Smooth muscle cell (in vitro differentiated cells): ENCODE data around the gene RPE. TPM values are rescaled to one million over a fixed set of nuclear protein-coding genes. Genes with fewer than 3 reads are reported as not detected.

ENCODE experiments used
- DNase-seq: peaks from one replicate; lab custom pipeline; 2025; ENCODE audit not compliant: unreplicated experiment; lab: John Stamatoyannopoulos, UW
- H2AFZ ChIP-seq: fragments of 200-600 bp; sonication (generic); 2 replicates; pipeline ENCODE4 v1.6.0; 2016; ENCODE audit warnings: antibody characterized with exemption, low read depth, mild to moderate bottlenecking
- H3F3A ChIP-seq: fragments of 200-600 bp; sonication (generic); 2 replicates; pipeline ENCODE4 v1.6.0; 2017; ENCODE audit warnings: antibody characterized with exemption, low read depth
- H3K27ac ChIP-seq: fragments of 200-600 bp; sonication (generic); 2 replicates; pipeline ENCODE4 v1.5.1; 2016; ENCODE audit warnings: low read depth, mild to moderate bottlenecking
- H3K27me3 ChIP-seq: fragments of 200-600 bp; sonication (generic); 2 replicates; pipeline ENCODE4 v1.6.1; 2016; ENCODE audit warnings: low read depth, mild to moderate bottlenecking
- H3K36me3 ChIP-seq: fragments of 200-600 bp; sonication (generic); 2 replicates; pipeline ENCODE4 v1.5.1; 2016; ENCODE audit warnings: low read depth
- H3K4me1 ChIP-seq: fragments of 200-600 bp; sonication (generic); 2 replicates; pipeline ENCODE4 v1.5.1; 2016; ENCODE audit warnings: low read depth
- H3K4me2 ChIP-seq: fragments of 200-600 bp; sonication (generic); 2 replicates; pipeline ENCODE4 v1.6.0; 2016; ENCODE audit warnings: mild to moderate bottlenecking
- H3K4me3 ChIP-seq: fragments of 200-600 bp; sonication (generic); 2 replicates; pipeline ENCODE4 v1.5.1; 2016; ENCODE audit warnings: mild to moderate bottlenecking
- H3K79me2 ChIP-seq: fragments of 200-600 bp; sonication (generic); 2 replicates; pipeline ENCODE4 v1.6.0; 2016; ENCODE audit warnings: low read depth, mild to moderate bottlenecking
- H3K9ac ChIP-seq: fragments of 200-600 bp; sonication (generic); 2 replicates; pipeline ENCODE4 v1.6.0; 2016; ENCODE audit warnings: low read depth
- H3K9me3 ChIP-seq: fragments of 200-600 bp; sonication (generic); replicated peaks from 2 replicates; pipeline ENCODE4 v1.5.1; 2016; ENCODE audit warnings: low read depth
- H4K20me1 ChIP-seq: fragments of 200-600 bp; sonication (generic); 2 replicates; pipeline ENCODE4 v1.6.0; 2016; ENCODE audit warnings: low read depth
- WGBS: methylation state at CpG from one replicate; pipeline ENCODE4 v1.1.7; 2016; ENCODE audit warnings: low lambda C conversion rate; 5-methylcytosine and 5-hydroxymethylcytosine counted together
- polyA plus RNA-seq: library from polyadenylated mRNA; unstranded; fragments of >200 nt; fragmentation: Nextera tagmentation; extraction: Ambion mirVana; gene quantifications from 2 replicates; pipeline ENCODE4 v1.2.1, GENCODE V29; 2016
- total RNA-seq: library from RNA; depleted of rRNA; stranded (reverse); fragments of >200 nt; gene quantifications from 2 replicates; pipeline ENCODE4 v1.2.3, GENCODE V29; 2014
- TF ChIP-seq, protein P1 (sequence below): fragments of 200-600 bp; sonication (generic); IDR thresholded peaks from 2 replicates; pipeline ENCODE4 v1.5.1; 2017; ENCODE audit warnings: borderline replicate concordance, mild to moderate bottlenecking, antibody characterized with exemption; ENCODE audit not compliant: insufficient read depth, poor library complexity, severe bottlenecking

RPE gene
- total and polyA plus RNA-seq, 2 experiments from 2014 or later: 25.1 to 64.3 TPM

- H3K9ac ChIP-seq: no peak overlapping the region
- H3K36me3 ChIP-seq: no peaks in the 10 kb centered on the region
- no peak overlapping the region for H3K4me2 ChIP-seq
- H3F3A ChIP-seq: no peaks in the 10 kb centered on the region
- H3K9me3 ChIP-seq: no peaks in the 10 kb centered on the region
- 95% methylated on average over 3 of the region's 3 CpGs for WGBS
- no peaks in the 10 kb centered on the region for H3K27me3 ChIP-seq
- no peaks in the 10 kb centered on the region for H3K79me2 ChIP-seq
- H3K4me3 ChIP-seq: no peak overlapping the region
- H2AFZ ChIP-seq: no peak overlapping the region
- no peaks in the 10 kb centered on the region for H4K20me1 ChIP-seq
- DNase-seq: no peak
- no peak overlapping the region for H3K27ac ChIP-seq
- TF ChIP-seq, protein P1, sequence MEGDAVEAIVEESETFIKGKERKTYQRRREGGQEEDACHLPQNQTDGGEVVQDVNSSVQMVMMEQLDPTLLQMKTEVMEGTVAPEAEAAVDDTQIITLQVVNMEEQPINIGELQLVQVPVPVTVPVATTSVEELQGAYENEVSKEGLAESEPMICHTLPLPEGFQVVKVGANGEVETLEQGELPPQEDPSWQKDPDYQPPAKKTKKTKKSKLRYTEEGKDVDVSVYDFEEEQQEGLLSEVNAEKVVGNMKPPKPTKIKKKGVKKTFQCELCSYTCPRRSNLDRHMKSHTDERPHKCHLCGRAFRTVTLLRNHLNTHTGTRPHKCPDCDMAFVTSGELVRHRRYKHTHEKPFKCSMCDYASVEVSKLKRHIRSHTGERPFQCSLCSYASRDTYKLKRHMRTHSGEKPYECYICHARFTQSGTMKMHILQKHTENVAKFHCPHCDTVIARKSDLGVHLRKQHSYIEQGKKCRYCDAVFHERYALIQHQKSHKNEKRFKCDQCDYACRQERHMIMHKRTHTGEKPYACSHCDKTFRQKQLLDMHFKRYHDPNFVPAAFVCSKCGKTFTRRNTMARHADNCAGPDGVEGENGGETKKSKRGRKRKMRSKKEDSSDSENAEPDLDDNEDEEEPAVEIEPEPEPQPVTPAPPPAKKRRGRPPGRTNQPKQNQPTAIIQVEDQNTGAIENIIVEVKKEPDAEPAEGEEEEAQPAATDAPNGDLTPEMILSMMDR: no peak
- H3K4me1 ChIP-seq: no peaks in the 10 kb centered on the region
Observed at GRCh38 chr2:210038078-210038477, 35.6 kb downstream of the RPE start.

DNA sequence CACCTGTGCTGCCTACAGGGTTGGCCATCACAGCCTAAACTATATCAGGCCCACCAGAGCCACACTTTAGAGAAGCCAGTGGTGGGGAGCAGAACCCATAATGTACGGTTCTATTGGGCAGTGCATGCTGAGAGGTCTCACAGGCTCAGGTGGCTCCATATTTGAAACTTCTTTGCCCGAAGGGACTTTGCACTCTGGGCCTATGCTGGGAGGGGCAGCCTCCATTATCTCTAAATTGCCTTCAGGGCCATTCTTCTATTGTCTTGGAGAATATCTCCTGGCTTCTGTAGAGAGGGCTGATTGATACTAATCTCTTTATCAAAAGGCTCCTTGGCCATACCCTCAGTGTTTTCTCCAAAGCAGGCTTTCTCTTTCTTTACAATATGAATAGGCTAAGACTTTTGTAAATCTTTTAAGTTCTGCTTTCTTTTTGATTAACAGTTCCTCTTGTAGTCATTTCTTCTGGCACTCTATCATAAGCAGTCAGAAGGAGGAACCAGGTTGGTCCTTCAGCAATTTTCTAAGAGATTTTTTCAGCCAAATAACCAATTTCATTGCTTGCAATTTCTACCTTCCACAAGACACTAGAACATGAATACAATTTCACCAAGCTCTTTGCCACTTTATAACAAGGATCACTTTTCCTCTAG is 44.5 kb downstream of the RPE start:
- no peak overlapping the region for H3K27ac ChIP-seq
- H3F3A ChIP-seq: no peaks in the 10 kb centered on the region
- H3K9me3 ChIP-seq: no peaks in the 10 kb centered on the region
- no peak for DNase-seq
- H3K4me1 ChIP-seq: no peaks in the 10 kb centered on the region
- no peaks in the 10 kb centered on the region for H4K20me1 ChIP-seq
- no peak overlapping the region for H3K9ac ChIP-seq
- WGBS: 96% methylated on average over 2 of the region's 2 CpGs
- H3K36me3 ChIP-seq: no peaks in the 10 kb centered on the region
- no peak overlapping the region for H3K4me3 ChIP-seq
- no peaks in the 10 kb centered on the region for H3K27me3 ChIP-seq
- H3K79me2 ChIP-seq: no peaks in the 10 kb centered on the region
- no peak overlapping the region for H3K4me2 ChIP-seq
- no peak overlapping the region for H2AFZ ChIP-seq
- TF ChIP-seq, protein P1: no peak

DNA sequence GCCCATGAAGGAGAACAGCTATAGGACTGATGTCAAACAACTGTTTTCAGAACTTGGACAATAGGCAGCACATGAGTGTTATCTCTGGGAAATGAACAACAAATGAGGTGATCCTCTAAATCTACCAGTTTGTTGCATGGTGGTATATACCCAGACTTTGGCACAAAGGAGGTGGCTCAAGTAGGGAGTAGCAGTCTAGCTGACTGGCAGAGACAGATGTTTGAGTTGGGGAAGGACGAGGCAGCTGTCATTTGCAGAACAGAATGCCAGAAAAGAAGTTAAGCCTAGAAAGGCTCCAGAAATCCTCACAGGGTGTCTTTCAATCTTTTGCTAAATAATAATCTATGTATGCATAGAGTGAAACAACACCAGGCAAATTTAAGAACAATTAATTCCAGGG is 47.4 kb downstream of the RPE start:
- Histone ChIP-seq H3K27ac (no peak overlapping the region), H3K9ac (no peak overlapping the region), H3F3A (no peaks in the 10 kb centered on the region), H3K9me3 (peaks cover 3% of the 10 kb centered on the region), H3K4me3 (no peak overlapping the region), H3K4me2 (no peak overlapping the region), H4K20me1 (no peaks in the 10 kb centered on the region), H3K36me3 (no peaks in the 10 kb centered on the region), H3K27me3 (no peaks in the 10 kb centered on the region), H3K79me2 (no peaks in the 10 kb centered on the region), H2AFZ (no peak overlapping the region), H3K4me1 (no peaks in the 10 kb centered on the region)
- WGBS: 93% methylated on average over 1 of the region's 1 CpG
- no peak for DNase-seq
- TF ChIP-seq, protein P1: no peak

DNA sequence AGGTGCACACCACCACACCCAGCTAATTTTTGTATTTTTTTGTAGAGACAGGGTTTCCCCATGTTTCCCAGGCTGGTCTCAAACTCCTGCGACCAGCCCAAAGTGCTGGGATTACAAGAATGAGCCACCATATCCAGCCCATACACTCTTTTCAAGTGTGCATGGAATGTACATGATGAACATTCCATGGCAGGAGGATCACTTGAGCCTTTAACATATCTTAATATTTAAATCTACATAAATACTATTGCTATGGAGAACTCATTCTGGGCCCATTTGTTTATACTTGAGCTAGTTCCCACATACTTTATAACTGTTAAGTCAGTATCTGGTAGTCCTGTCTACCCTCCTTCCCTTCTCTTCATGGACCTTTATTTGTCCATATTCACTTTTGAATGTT is 48.4 kb downstream of the RPE start:
- Histone ChIP-seq H3K4me2 (no peak overlapping the region), H2AFZ (no peak overlapping the region), H3K36me3 (no peaks in the 10 kb centered on the region), H3K27me3 (no peaks in the 10 kb centered on the region), H3K4me1 (no peaks in the 10 kb centered on the region), H3K9ac (no peak overlapping the region), H3K79me2 (no peaks in the 10 kb centered on the region), H3K27ac (no peak overlapping the region), H3K4me3 (no peak overlapping the region), H4K20me1 (no peaks in the 10 kb centered on the region), H3F3A (no peaks in the 10 kb centered on the region), H3K9me3 (peaks cover 3% of the 10 kb centered on the region)
- WGBS: 94% methylated on average over 1 of the region's 1 CpG
- DNase-seq: no peak
- TF ChIP-seq, protein P1: no peak
